K562 (cell line): Measurements from ENCODE around the gene BLID. TPM values are rescaled to one million over a fixed set of nuclear protein-coding genes. Genes with fewer than 3 reads are reported as not detected.

Experiments used
- ATAC-seq: fragments of 200-7000 bp; cut with Tn5 transposase; 3 replicates; pipeline ENCODE4 v1.9.1; 2020; ENCODE audit warnings: moderate library complexity
- BruUV-seq: library from RNA; stranded (reverse); fragments of 400-500 nt; replicated peaks from 2 replicates; lab custom pipeline; 2021; lab: Mats Ljungman, UMichigan
- CTCF ChIA-PET: fragments of 300-600 bp; formaldehyde crosslinking; extraction: SDS; loops from one replicate; lab custom pipeline; 2021; ENCODE audit warnings: low intra/inter-chr PET ratio; lab: Yijun Ruan, JAX
- POLR2A ChIA-PET: fragments of 300-600, 350-650 bp; sonication (Branson Sonifier 250); formaldehyde crosslinking; extraction: SDS; loops from one replicate; lab custom pipeline; 2021; ENCODE audit warnings: antibody characterized with exemption, inconsistent platforms; lab: Yijun Ruan, JAX
- DNase-seq, 4 experiments: peaks; one replicate each; pipeline versions ENCODE4 v3.0.0 to v3.0.0-alpha.2; 2011 to 2018; ENCODE audit warnings: low spot score in 3 of 4, mixed read lengths in 3 of 4; ENCODE audit errors: extremely low read depth in 1 of 4
- FAIRE-seq: peaks from 2 replicates; lab custom pipeline; 2011; peaks lifted over from hg19 to GRCh38; lab: Jason Lieb, UNC
- H2AFZ ChIP-seq: 2 replicates; pipeline ENCODE4 v1.6.0; 2011; ENCODE audit warnings: low read depth, low read length, control low read depth, inconsistent platforms
- H3K27ac ChIP-seq: fragments of 200-600 bp; 3 replicates; pipeline ENCODE4 v1.8.0; 2011; ENCODE audit warnings: low read depth, mild to moderate bottlenecking, control low read depth, inconsistent platforms, low read length, moderate library complexity, mixed read lengths; ENCODE audit errors: extremely low read depth
- H3K27me3 ChIP-seq, 2 experiments: fragments of 300-600 bp in 1 of 2; 2 replicates in 1 of 2; 3 replicates in 1 of 2; pipeline versions ENCODE4 v1.6.0 to v1.8.0; 2011; ENCODE audit warnings: inconsistent platforms in 2 of 2, low read length in 2 of 2, mild to moderate bottlenecking in 1 of 2, mixed read lengths in 1 of 2, moderate library complexity in 1 of 2; ENCODE audit not compliant: control insufficient read depth in 2 of 2, insufficient read depth in 2 of 2
- H3K36me3 ChIP-seq: fragments of 300-600 bp; 3 replicates; pipeline ENCODE4 v1.8.0; 2011; ENCODE audit warnings: mild to moderate bottlenecking, low read length, inconsistent platforms; ENCODE audit not compliant: control insufficient read depth, insufficient read depth
- H3K4me1 ChIP-seq, 2 experiments: fragments of 200-600 bp in 1 of 2; replicated peaks in 1 of 2; 2 replicates in 1 of 2; 3 replicates in 1 of 2; pipeline versions ENCODE4 v1.5.1 to v1.8.0; 2011; ENCODE audit warnings: inconsistent platforms in 2 of 2, low read length in 2 of 2, mild to moderate bottlenecking in 1 of 2, mixed read lengths in 1 of 2, moderate library complexity in 1 of 2; ENCODE audit not compliant: control insufficient read depth in 2 of 2, insufficient read depth in 2 of 2
- H3K4me2 ChIP-seq: 2 replicates; pipeline ENCODE4 v1.6.1; 2011; ENCODE audit warnings: low read length, control low read depth, inconsistent platforms, mixed read lengths; ENCODE audit not compliant: insufficient read depth
- H3K4me3 ChIP-seq: fragments of 200-600 bp; sonication (generic), shearing (Covaris generic); 2 replicates; pipeline ENCODE4 v1.5.1; 2016; ENCODE audit warnings: control low read depth, inconsistent platforms
- H3K79me2 ChIP-seq: fragments of 200-600 bp; 3 replicates; pipeline ENCODE4 v1.8.0; 2011; ENCODE audit warnings: low read length, inconsistent platforms; ENCODE audit not compliant: control insufficient read depth, insufficient read depth
- H3K9ac ChIP-seq, 2 experiments: 2 replicates each; pipeline versions ENCODE4 v1.6.0 to v1.6.1; 2011; ENCODE audit warnings: low read depth in 2 of 2, low read length in 2 of 2, control low read depth in 1 of 2, inconsistent platforms in 1 of 2, mild to moderate bottlenecking in 1 of 2, mixed read lengths in 1 of 2; ENCODE audit not compliant: insufficient read depth in 1 of 2
- H3K9me1 ChIP-seq: one replicate; pipeline ENCODE4 v1.6.0; 2011; ENCODE audit warnings: inconsistent platforms, mild to moderate bottlenecking, low read length, moderate library complexity; ENCODE audit not compliant: control insufficient read depth, insufficient read depth
- H3K9me3 ChIP-seq: replicated peaks from 2 replicates; pipeline ENCODE4 v1.5.1; 2011; ENCODE audit warnings: low read depth, low read length, inconsistent platforms; ENCODE audit not compliant: control insufficient read depth, insufficient read depth
- H4K20me1 ChIP-seq: replicated peaks from 2 replicates; pipeline ENCODE4 v1.6.1; 2011; ENCODE audit warnings: low read length, inconsistent platforms, mixed read lengths; ENCODE audit not compliant: control insufficient read depth, insufficient read depth
- CREB3L1 ChIP-seq: fragments of 450-650 bp; IDR thresholded peaks from 2 replicates; pipeline ENCODE4 v1.6.1; 2014; ENCODE audit warnings: low read depth, mild to moderate bottlenecking, moderate library complexity, borderline replicate concordance
- GABPB2 ChIP-seq: fragments of 250-450 bp; sonication (Bioruptor Pico); conservative IDR thresholded peaks from 2 replicates; pipeline ENCODE4 v1.5.1; 2021; ENCODE audit warnings: mild to moderate bottlenecking
- RBM14 ChIP-seq: fragments of 200-400 bp; formaldehyde crosslinking; IDR thresholded peaks from 2 replicates; pipeline ENCODE4 v1.6.1; 2018; ENCODE audit warnings: low read depth, mild to moderate bottlenecking, low read length, moderate library complexity, borderline replicate concordance; ENCODE audit not compliant: insufficient read depth
- TRIM24 ChIP-seq, 2 experiments: fragments of 450-650 bp; IDR thresholded peaks; 2 replicates each; pipeline ENCODE4 v1.6.1; 2016
- WGBS: fragments of 100-300 bp; shearing (Covaris generic); methylation state at CpG from one replicate; pipeline ENCODE4 v1.1.6; 2016; ENCODE audit warnings: low coverage, mixed read lengths; ENCODE audit not compliant: insufficient coverage; ENCODE audit errors: missing lambda C conversion rate; 5-methylcytosine and 5-hydroxymethylcytosine counted together
- in situ Hi-C: fragments of 300-500 bp; cut with MboI; formaldehyde crosslinking; loops from 4 replicates; pipeline ENCODE4 v1.15.0; 2018; ENCODE audit warnings: inconsistent platforms, mixed read lengths
- intact Hi-C: fragments of 100-400 bp; cut with micrococcal nuclease; formaldehyde crosslinking; loops from 2 replicates; pipeline ENCODE4 v1.14.2; 2022
- polyA plus RNA-seq, 8 experiments: library from polyadenylated mRNA; depleted of rRNA in 4 of 8; stranded (reverse) in 5 of 8; unstranded in 3 of 8; fragments of >200 nt; fragmentation: Nextera tagmentation in 2 of 8; fragmentation: Illumina TruSeq in 1 of 8; extraction: Ambion mirVana in 2 of 8; extraction: Trizol in 1 of 8; gene quantifications; 2 replicates each; pipeline versions ENCODE4 v1.2.1 to v1.2.3, GENCODE V29; 2011 to 2014; ENCODE audit warnings: inconsistent platforms in 1 of 8, missing spikeins in 1 of 8
- total RNA-seq, 7 experiments: library from RNA; depleted of rRNA in 6 of 7; stranded (reverse); fragments of >200 nt in 6 of 7; fragmentation: Illumina TruSeq in 2 of 7; extraction: Trizol in 2 of 7; gene quantifications; 2 replicates each; pipeline versions ENCODE4 v1.2.1 to v1.2.3, GENCODE V29; 2011 to 2021; ENCODE audit warnings: low replicate concordance in 1 of 7

BLID gene
- total and polyA plus RNA-seq, 9 of the 15 experiments (the other 6 are each of a cell fraction or from before 2014, with no cell fraction given): not detected

- intact Hi-C loops: no loop called here
- Histone ChIP-seq H3K4me3 (no peak overlapping the region), H3K9me3 (no peaks in the 10 kb centered on the region; the same call in 1 of the 2 replicates), H3K79me2 (no peaks in the 10 kb centered on the region), H4K20me1 (no peaks in the 10 kb centered on the region), H3K4me1 (no peaks in the 10 kb centered on the region), H3K27me3 (no peaks in the 10 kb centered on the region), H3K27ac (no peak overlapping the region), H3K36me3 (no peaks in the 10 kb centered on the region), H3K4me2 (no peak overlapping the region), H3K9ac (no peak overlapping the region), H2AFZ (no peak overlapping the region), H3K9me1 (no peaks in the 10 kb centered on the region)
- no peak for DNase-seq
- no peak for FAIRE-seq
- ChIA-PET CTCF (no interaction called here), POLR2A (no interaction called here)
- ATAC-seq: no peak
- no peak for TF ChIP-seq RBM14
- no peak for TF ChIP-seq CREB3L1
- no peak for TF ChIP-seq GABPB2 (CRISPR knock-in tag)
- TF ChIP-seq TRIM24 (IDR thresholded peaks at IDR 0.05): no peak
- in situ Hi-C loops: no loop called here
- BruUV-seq: no TSS peak
- WGBS: 2% methylated on average over 4 of the region's 4 CpGs
Measured at GRCh38 chr11:122126024-122126688, 10.1 kb upstream of the BLID start.
